Measurements from ENCODE around the gene TRIM3.

The TRIM3 gene

GRCh38 chr11:6400431-6401345, 73.1 kb downstream of the TRIM3 start:
- DNase-seq: no peak

Measured in GDM1 (cell line).